ENCODE data around the gene UNC79.
"Not testable (repeated sequence)": the region's sequence is repeated elsewhere in the genome, so short reads cannot be mapped to it uniquely, and the experiment has no call there.

The UNC79 gene

GRCh38 chr14:93430315-93431035 is at the start of gene UNC79:
UNC79 (plus strand) TSS chr14:93430939; CDS start chr14:93431030, 91 bp downstream.
- Mint-ChIP-seq H3K27me3 (peaks cover 65% of the 10 kb centered on the region), H3K36me3 (ENCODE audit: low read depth) (no peaks in the 10 kb centered on the region), H3K9me3 (peaks cover 18% of the 10 kb centered on the region), H3K27ac (no peak within 1 kb of the TSS), H3K4me3 (no peak within 1 kb of the TSS), H3K4me1 (ENCODE audit: low read depth) (peaks cover 5% of the 10 kb centered on the region)
- intact Hi-C loops (cut with micrococcal nuclease), result no loop called here

GRCh38 chr14:93381644-93382043 is 49.1 kb upstream of the UNC79 start:
- no peaks in the 10 kb centered on the region for H3K9me3 Mint-ChIP-seq
- H3K4me1 Mint-ChIP-seq (ENCODE audit: low read depth), result peaks cover 15% of the 10 kb centered on the region
- H3K27me3 Mint-ChIP-seq, result peaks cover 5% of the 10 kb centered on the region
- H3K27ac Mint-ChIP-seq, result no peak overlapping the region
- no peaks in the 10 kb centered on the region for H3K36me3 Mint-ChIP-seq (ENCODE audit: low read depth)
- no peak overlapping the region for H3K4me3 Mint-ChIP-seq
- intact Hi-C loops (cut with micrococcal nuclease), result no loop called here

GRCh38 chr14:93384256-93384655 is 46.5 kb upstream of the UNC79 start:
- H3K27ac Mint-ChIP-seq; intact Hi-C loops (cut with micrococcal nuclease); H3K9me3 Mint-ChIP-seq; H3K4me3 Mint-ChIP-seq; H3K27me3 Mint-ChIP-seq; H3K36me3 Mint-ChIP-seq (ENCODE audit: low read depth): not testable (repeated sequence)
- peaks cover 15% of the 10 kb centered on the region for H3K4me1 Mint-ChIP-seq (ENCODE audit: low read depth)

- Mint-ChIP-seq H3K27ac (peak overlapping the region; percentile 22), H3K4me1 (ENCODE audit: low read depth) (peaks cover 14% of the 10 kb centered on the region), H3K4me3 (no peak overlapping the region), H3K9me3 (peaks cover 23% of the 10 kb centered on the region), H3K27me3 (no peaks in the 10 kb centered on the region), H3K36me3 (ENCODE audit: low read depth) (peaks cover 6% of the 10 kb centered on the region)
- intact Hi-C loops (cut with micrococcal nuclease), result no loop called here
Observed at GRCh38 chr14:93395231-93395630, 35.5 kb upstream of the UNC79 start.

GRCh38 chr14:93396456-93396855 is 34.3 kb upstream of the UNC79 start:
- no peak overlapping the region for H3K27ac Mint-ChIP-seq
- H3K27me3 Mint-ChIP-seq, result no peaks in the 10 kb centered on the region
- peaks cover 14% of the 10 kb centered on the region for H3K4me1 Mint-ChIP-seq (ENCODE audit: low read depth)
- peaks cover 23% of the 10 kb centered on the region for H3K9me3 Mint-ChIP-seq
- no peak overlapping the region for H3K4me3 Mint-ChIP-seq
- peaks cover 6% of the 10 kb centered on the region for H3K36me3 Mint-ChIP-seq (ENCODE audit: low read depth)
- intact Hi-C loops (cut with micrococcal nuclease), result no loop called here

- intact Hi-C loops (cut with micrococcal nuclease), result no loop called here
- Mint-ChIP-seq H3K27me3 (peaks cover 12% of the 10 kb centered on the region), H3K9me3 (peaks cover 23% of the 10 kb centered on the region), H3K27ac (no peak overlapping the region), H3K4me3 (no peak overlapping the region), H3K36me3 (ENCODE audit: low read depth) (peaks cover 6% of the 10 kb centered on the region), H3K4me1 (ENCODE audit: low read depth) (peaks cover 14% of the 10 kb centered on the region)
Observed at GRCh38 chr14:93398491-93398890, 32.2 kb upstream of the UNC79 start.

GRCh38 chr14:93402951-93403350 is 27.8 kb upstream of the UNC79 start:
- H3K27me3 Mint-ChIP-seq, result peaks cover 15% of the 10 kb centered on the region
- H3K9me3 Mint-ChIP-seq, result peaks cover 7% of the 10 kb centered on the region
- peaks cover 5% of the 10 kb centered on the region for H3K4me1 Mint-ChIP-seq (ENCODE audit: low read depth)
- H3K4me3 Mint-ChIP-seq, result no peak overlapping the region
- H3K36me3 Mint-ChIP-seq (ENCODE audit: low read depth), result no peaks in the 10 kb centered on the region
- intact Hi-C loops (cut with micrococcal nuclease), result no loop called here
- no peak overlapping the region for H3K27ac Mint-ChIP-seq

GRCh38 chr14:93410021-93410420 is 20.7 kb upstream of the UNC79 start:
- no peak overlapping the region for H3K27ac Mint-ChIP-seq
- intact Hi-C loops (cut with micrococcal nuclease), result no loop called here
- no peaks in the 10 kb centered on the region for H3K36me3 Mint-ChIP-seq (ENCODE audit: low read depth)
- no peaks in the 10 kb centered on the region for H3K4me1 Mint-ChIP-seq (ENCODE audit: low read depth)
- H3K27me3 Mint-ChIP-seq, result peaks cover 7% of the 10 kb centered on the region
- H3K4me3 Mint-ChIP-seq, result no peak overlapping the region
- H3K9me3 Mint-ChIP-seq, result no peaks in the 10 kb centered on the region

- H3K4me1 Mint-ChIP-seq (ENCODE audit: low read depth), result no peaks in the 10 kb centered on the region
- H3K27ac Mint-ChIP-seq, result no peak overlapping the region
- no peaks in the 10 kb centered on the region for H3K36me3 Mint-ChIP-seq (ENCODE audit: low read depth)
- H3K27me3 Mint-ChIP-seq, result peaks cover 7% of the 10 kb centered on the region
- no peak overlapping the region for H3K4me3 Mint-ChIP-seq
- H3K9me3 Mint-ChIP-seq, result no peaks in the 10 kb centered on the region
- intact Hi-C loops (cut with micrococcal nuclease), result no loop called here
Observed at GRCh38 chr14:93410893-93411292, 19.8 kb upstream of the UNC79 start.

- H3K27ac Mint-ChIP-seq; intact Hi-C loops (cut with micrococcal nuclease); H3K4me1 Mint-ChIP-seq (ENCODE audit: low read depth); H3K36me3 Mint-ChIP-seq (ENCODE audit: low read depth); H3K4me3 Mint-ChIP-seq: not testable (repeated sequence)
- Mint-ChIP-seq H3K27me3 (peaks cover 40% of the 10 kb centered on the region), H3K9me3 (peaks cover 36% of the 10 kb centered on the region)
Observed at GRCh38 chr14:93425136-93425535, 5.6 kb upstream of the UNC79 start.

GRCh38 chr14:93426750-93427149 is 4.0 kb upstream of the UNC79 start:
- peaks cover 5% of the 10 kb centered on the region for H3K4me1 Mint-ChIP-seq (ENCODE audit: low read depth)
- no peak overlapping the region for H3K4me3 Mint-ChIP-seq
- H3K27ac Mint-ChIP-seq, result no peak overlapping the region
- H3K9me3 Mint-ChIP-seq, result peaks cover 32% of the 10 kb centered on the region
- peaks cover 49% of the 10 kb centered on the region for H3K27me3 Mint-ChIP-seq
- H3K36me3 Mint-ChIP-seq (ENCODE audit: low read depth), result no peaks in the 10 kb centered on the region
- intact Hi-C loops (cut with micrococcal nuclease), result no loop called here

- Mint-ChIP-seq H3K27ac (no peak overlapping the region), H3K27me3 (peaks cover 69% of the 10 kb centered on the region), H3K9me3 (peaks cover 11% of the 10 kb centered on the region), H3K4me3 (no peak overlapping the region), H3K4me1 (ENCODE audit: low read depth) (peaks cover 5% of the 10 kb centered on the region), H3K36me3 (ENCODE audit: low read depth) (no peaks in the 10 kb centered on the region)
- intact Hi-C loops (cut with micrococcal nuclease), result no loop called here
Observed at GRCh38 chr14:93431036-93431670, 414 bp downstream of the UNC79 start.

- Mint-ChIP-seq H3K36me3 (ENCODE audit: low read depth) (no peaks in the 10 kb centered on the region), H3K27ac (no peak overlapping the region), H3K4me3 (no peak overlapping the region), H3K4me1 (ENCODE audit: low read depth) (no peaks in the 10 kb centered on the region), H3K9me3 (no peaks in the 10 kb centered on the region), H3K27me3 (peaks cover 23% of the 10 kb centered on the region)
- intact Hi-C loops (cut with micrococcal nuclease), result no loop called here
Observed at GRCh38 chr14:93454224-93454623, 23.5 kb downstream of the UNC79 start.

GRCh38 chr14:93456356-93456755 is 25.6 kb downstream of the UNC79 start:
- Mint-ChIP-seq H3K4me1 (ENCODE audit: low read depth) (no peaks in the 10 kb centered on the region), H3K4me3 (no peak overlapping the region), H3K27ac (no peak overlapping the region), H3K36me3 (ENCODE audit: low read depth) (no peaks in the 10 kb centered on the region), H3K27me3 (peaks cover 15% of the 10 kb centered on the region), H3K9me3 (no peaks in the 10 kb centered on the region)
- intact Hi-C loops (cut with micrococcal nuclease), result no loop called here

GRCh38 chr14:93458234-93458633 is 27.5 kb downstream of the UNC79 start:
- no peak overlapping the region for H3K27ac Mint-ChIP-seq
- H3K36me3 Mint-ChIP-seq (ENCODE audit: low read depth), result no peaks in the 10 kb centered on the region
- intact Hi-C loops (cut with micrococcal nuclease), result no loop called here
- H3K4me3 Mint-ChIP-seq, result no peak overlapping the region
- H3K27me3 Mint-ChIP-seq, result peaks cover 20% of the 10 kb centered on the region
- no peaks in the 10 kb centered on the region for H3K9me3 Mint-ChIP-seq
- no peaks in the 10 kb centered on the region for H3K4me1 Mint-ChIP-seq (ENCODE audit: low read depth)
